K562 (cell line): ENCODE measurements around the gene MMP2. TPM values are rescaled to one million over a fixed set of nuclear protein-coding genes. Genes with fewer than 3 reads are reported as not detected.

Experiments used
- ATAC-seq: fragments of 200-7000 bp; cut with Tn5 transposase; 3 replicates; pipeline ENCODE4 v1.9.1; 2020; ENCODE audit warnings: moderate library complexity
- BruUV-seq: library from RNA; stranded (reverse); fragments of 400-500 nt; replicated peaks from 2 replicates; lab custom pipeline; 2021; lab: Mats Ljungman, UMichigan
- CTCF ChIA-PET: fragments of 300-600 bp; formaldehyde crosslinking; extraction: SDS; loops from one replicate; lab custom pipeline; 2021; ENCODE audit warnings: low intra/inter-chr PET ratio; lab: Yijun Ruan, JAX
- POLR2A ChIA-PET: fragments of 300-600, 350-650 bp; sonication (Branson Sonifier 250); formaldehyde crosslinking; extraction: SDS; loops from one replicate; lab custom pipeline; 2021; ENCODE audit warnings: antibody characterized with exemption, inconsistent platforms; lab: Yijun Ruan, JAX
- DNase-seq, 4 experiments: peaks; one replicate each; pipeline versions ENCODE4 v3.0.0 to v3.0.0-alpha.2; 2011 to 2018; ENCODE audit warnings: low spot score in 3 of 4, mixed read lengths in 3 of 4; ENCODE audit errors: extremely low read depth in 1 of 4
- FAIRE-seq: peaks from 2 replicates; lab custom pipeline; 2011; peaks lifted over from hg19 to GRCh38; lab: Jason Lieb, UNC
- H2AFZ ChIP-seq: 2 replicates; pipeline ENCODE4 v1.6.0; 2011; ENCODE audit warnings: low read depth, low read length, control low read depth, inconsistent platforms
- H3K27ac ChIP-seq: fragments of 200-600 bp; 3 replicates; pipeline ENCODE4 v1.8.0; 2011; ENCODE audit warnings: low read depth, mild to moderate bottlenecking, control low read depth, inconsistent platforms, low read length, moderate library complexity, mixed read lengths; ENCODE audit errors: extremely low read depth
- H3K27me3 ChIP-seq, 2 experiments: fragments of 300-600 bp in 1 of 2; 2 replicates in 1 of 2; 3 replicates in 1 of 2; pipeline versions ENCODE4 v1.6.0 to v1.8.0; 2011; ENCODE audit warnings: inconsistent platforms in 2 of 2, low read length in 2 of 2, mild to moderate bottlenecking in 1 of 2, mixed read lengths in 1 of 2, moderate library complexity in 1 of 2; ENCODE audit not compliant: control insufficient read depth in 2 of 2, insufficient read depth in 2 of 2
- H3K36me3 ChIP-seq: fragments of 300-600 bp; 3 replicates; pipeline ENCODE4 v1.8.0; 2011; ENCODE audit warnings: mild to moderate bottlenecking, low read length, inconsistent platforms; ENCODE audit not compliant: control insufficient read depth, insufficient read depth
- H3K4me1 ChIP-seq, 2 experiments: fragments of 200-600 bp in 1 of 2; replicated peaks in 1 of 2; 2 replicates in 1 of 2; 3 replicates in 1 of 2; pipeline versions ENCODE4 v1.5.1 to v1.8.0; 2011; ENCODE audit warnings: inconsistent platforms in 2 of 2, low read length in 2 of 2, mild to moderate bottlenecking in 1 of 2, mixed read lengths in 1 of 2, moderate library complexity in 1 of 2; ENCODE audit not compliant: control insufficient read depth in 2 of 2, insufficient read depth in 2 of 2
- H3K4me2 ChIP-seq: 2 replicates; pipeline ENCODE4 v1.6.1; 2011; ENCODE audit warnings: low read length, control low read depth, inconsistent platforms, mixed read lengths; ENCODE audit not compliant: insufficient read depth
- H3K4me3 ChIP-seq: fragments of 200-600 bp; sonication (generic), shearing (Covaris generic); 2 replicates; pipeline ENCODE4 v1.5.1; 2016; ENCODE audit warnings: control low read depth, inconsistent platforms
- H3K79me2 ChIP-seq: fragments of 200-600 bp; 3 replicates; pipeline ENCODE4 v1.8.0; 2011; ENCODE audit warnings: low read length, inconsistent platforms; ENCODE audit not compliant: control insufficient read depth, insufficient read depth
- H3K9ac ChIP-seq, 2 experiments: 2 replicates each; pipeline versions ENCODE4 v1.6.0 to v1.6.1; 2011; ENCODE audit warnings: low read depth in 2 of 2, low read length in 2 of 2, control low read depth in 1 of 2, inconsistent platforms in 1 of 2, mild to moderate bottlenecking in 1 of 2, mixed read lengths in 1 of 2; ENCODE audit not compliant: insufficient read depth in 1 of 2
- H3K9me1 ChIP-seq: one replicate; pipeline ENCODE4 v1.6.0; 2011; ENCODE audit warnings: inconsistent platforms, mild to moderate bottlenecking, low read length, moderate library complexity; ENCODE audit not compliant: control insufficient read depth, insufficient read depth
- H3K9me3 ChIP-seq: replicated peaks from 2 replicates; pipeline ENCODE4 v1.5.1; 2011; ENCODE audit warnings: low read depth, low read length, inconsistent platforms; ENCODE audit not compliant: control insufficient read depth, insufficient read depth
- H4K20me1 ChIP-seq: replicated peaks from 2 replicates; pipeline ENCODE4 v1.6.1; 2011; ENCODE audit warnings: low read length, inconsistent platforms, mixed read lengths; ENCODE audit not compliant: control insufficient read depth, insufficient read depth
- ETV6 ChIP-seq, 3 experiments: fragments of 150-350 bp in 1 of 3; sonication (generic) in 1 of 3; formaldehyde crosslinking in 1 of 3; IDR thresholded peaks; 2 replicates each; pipeline versions ENCODE4 v1.6.1 to v1.8.0; 2014 to 2022; ENCODE audit warnings: borderline replicate concordance in 2 of 3, low read depth in 2 of 3, antibody characterized with exemption in 1 of 3, low read length in 1 of 3, mild to moderate bottlenecking in 1 of 3, missing genetic modification reagents in 1 of 3
- FIP1L1 ChIP-seq: fragments of 200-400 bp; formaldehyde crosslinking; IDR thresholded peaks from 2 replicates; pipeline ENCODE4 v1.6.1; 2018; ENCODE audit warnings: mild to moderate bottlenecking, low read depth, low read length; ENCODE audit not compliant: poor library complexity, severe bottlenecking
- NCOA4 ChIP-seq: fragments of 450-650 bp; IDR thresholded peaks from 2 replicates; pipeline ENCODE4 v1.6.1; 2018; ENCODE audit warnings: mild to moderate bottlenecking; ENCODE audit not compliant: partially characterized antibody
- RAD21 ChIP-seq, 2 experiments: fragments of 250-450 bp in 1 of 2; fragments of 450-650 bp in 1 of 2; sonication (Bioruptor Pico) in 1 of 2; formaldehyde crosslinking in 1 of 2; IDR thresholded peaks in 1 of 2; conservative IDR thresholded peaks in 1 of 2; 2 replicates each; pipeline versions ENCODE4 v1.4.0 to v1.8.0; 2020 to 2022; ENCODE audit warnings: mild to moderate bottlenecking in 2 of 2, moderate library complexity in 1 of 2
- REST ChIP-seq, 2 experiments: fragments of 450-650 bp; formaldehyde crosslinking in 1 of 2; IDR thresholded peaks; 2 replicates each; pipeline versions ENCODE4 v1.4.0 to v1.6.1; 2014 to 2020; ENCODE audit warnings: mild to moderate bottlenecking in 2 of 2, borderline replicate concordance in 1 of 2, low read depth in 1 of 2
- SMC3 ChIP-seq: conservative IDR thresholded peaks from 2 replicates; pipeline ENCODE4 v1.6.1; 2011; ENCODE audit warnings: low read depth, low read length, improper control_type of control experiment; ENCODE audit not compliant: insufficient read depth
- ZBTB17 ChIP-seq: fragments of 450-650 bp; formaldehyde crosslinking; IDR thresholded peaks from 2 replicates; pipeline ENCODE4 v1.4.0; 2020; ENCODE audit warnings: mild to moderate bottlenecking
- WGBS: fragments of 100-300 bp; shearing (Covaris generic); methylation state at CpG from one replicate; pipeline ENCODE4 v1.1.6; 2016; ENCODE audit warnings: low coverage, mixed read lengths; ENCODE audit not compliant: insufficient coverage; ENCODE audit errors: missing lambda C conversion rate; 5-methylcytosine and 5-hydroxymethylcytosine counted together
- in situ Hi-C: fragments of 300-500 bp; cut with MboI; formaldehyde crosslinking; loops from 4 replicates; pipeline ENCODE4 v1.15.0; 2018; ENCODE audit warnings: inconsistent platforms, mixed read lengths
- intact Hi-C: fragments of 100-400 bp; cut with micrococcal nuclease; formaldehyde crosslinking; loops from 2 replicates; pipeline ENCODE4 v1.14.2; 2022
- polyA plus RNA-seq, 8 experiments: library from polyadenylated mRNA; depleted of rRNA in 4 of 8; stranded (reverse) in 5 of 8; unstranded in 3 of 8; fragments of >200 nt; fragmentation: Nextera tagmentation in 2 of 8; fragmentation: Illumina TruSeq in 1 of 8; extraction: Ambion mirVana in 2 of 8; extraction: Trizol in 1 of 8; gene quantifications; 2 replicates each; pipeline versions ENCODE4 v1.2.1 to v1.2.3, GENCODE V29; 2011 to 2014; ENCODE audit warnings: inconsistent platforms in 1 of 8, missing spikeins in 1 of 8
- total RNA-seq, 7 experiments: library from RNA; depleted of rRNA in 6 of 7; stranded (reverse); fragments of >200 nt in 6 of 7; fragmentation: Illumina TruSeq in 2 of 7; extraction: Trizol in 2 of 7; gene quantifications; 2 replicates each; pipeline versions ENCODE4 v1.2.1 to v1.2.3, GENCODE V29; 2011 to 2021; ENCODE audit warnings: low replicate concordance in 1 of 7

The MMP2 gene
- total and polyA plus RNA-seq, 9 of the 15 experiments (the other 6 are each of a cell fraction or from before 2014, with no cell fraction given) = 0.05 to 0.53 TPM; not detected in 7

- TF ChIP-seq ETV6 (IDR thresholded peaks at IDR 0.05; ENCODE audit: borderline replicate concordance in 1 of 2, low read depth in 2 of 2, low read length in 1 of 2) (no peak), ETV6 (CRISPR knock-in tag; IDR thresholded peaks at IDR 0.05; ENCODE audit: borderline replicate concordance) (no peak)
Measured at GRCh38 chr16:55492756-55493380, 13.9 kb downstream of the MMP2 start (continued).

GRCh38 chr16:55494994-55495421 is 16.0 kb downstream of the MMP2 start:
- BruUV-seq = no TSS peak
- Histone ChIP-seq H3K4me2 (no peak overlapping the region), H2AFZ (no peak overlapping the region), H3K4me1 (peaks cover 0 to 6% of the 10 kb centered on the region in 2 experiments; a peak in 1 of 5 replicates), H3K27me3 (peaks cover 0 to 19% of the 10 kb centered on the region in 2 experiments; a peak in 4 of 5 replicates), H3K9me1 (no peaks in the 10 kb centered on the region), H3K36me3 (no peaks in the 10 kb centered on the region), H3K9ac (no peak overlapping the region), H3K9me3 (no peaks in the 10 kb centered on the region), H3K4me3 (no peak overlapping the region), H4K20me1 (0 out of 2 replicates have a peak, but pooled peaks cover 4% of the 10 kb centered on the region), H3K27ac (no peak overlapping the region), H3K79me2 (no peaks in the 10 kb centered on the region)
- intact Hi-C loops = loop anchor here (1.0 to 10.0 kb wide), 2 partner anchors 150 to 206 kb away; no protein-coding TSS in a partner anchor
- FAIRE-seq = peak; percentile 42
- ChIA-PET POLR2A (interaction anchor here (0.5 to 0.6 kb wide), 2 partner anchors 9 to 449 kb away, joined by 3 read pairs; no protein-coding TSS in a partner anchor), CTCF (interaction anchor here (0.5 to 2.0 kb wide), 7 partner anchors 30 to 348 kb away, joined by 3 to 22 read pairs (median 4); no protein-coding TSS in a partner anchor)
- peak in 2 of 4 experiments; percentile 39 to 47 for DNase-seq
- 3% methylated on average over 3 of the region's 3 CpGs for WGBS
- in situ Hi-C loops = loop anchor here (10.0 kb wide), 1 partner anchor 350 kb away; no protein-coding TSS in a partner anchor
- ATAC-seq = peak; percentile 84
- TF ChIP-seq ZBTB17 (peak; percentile 85), RAD21 (CRISPR knock-in tag; conservative IDR thresholded peaks at IDR 0.05 in 1 of 2, IDR thresholded peaks at IDR 0.05 in 1 of 2) (peak; percentile 88 to 91), REST (IDR thresholded peaks at IDR 0.05; ENCODE audit: borderline replicate concordance) (peak; percentile 77), REST (CRISPR knock-in tag; IDR thresholded peaks at IDR 0.05; ENCODE audit: low read depth) (no peak), FIP1L1 (no peak), NCOA4 (no peak), SMC3 (peak; percentile 53)
